Gastroesophageal sphincter (tissue), 3 donors: ENCODE data around the gene ZNF362.

ENCODE experiments used
- CTCF ChIP-seq, 4 experiments: fragments of 200-600 bp in 2 of 4; fragments of 450-650 bp in 2 of 4; sonication (generic) in 1 of 4; IDR thresholded peaks; one replicate each; pipeline ENCODE4 v1.5.1; 2017 to 2019; ENCODE audit warnings: antibody characterized with exemption in 4 of 4, mild to moderate bottlenecking in 2 of 4, moderate library complexity in 2 of 4
- POLR2A ChIP-seq, 2 donors: fragments of 450-650 bp; IDR thresholded peaks; one replicate each; pipeline ENCODE4 v1.6.1; 2017; ENCODE audit warnings: antibody characterized with exemption in 2 of 2, mild to moderate bottlenecking in 2 of 2, moderate library complexity in 1 of 2
- POLR2AphosphoS5 ChIP-seq: sonication (generic); formaldehyde crosslinking; IDR thresholded peaks from one replicate; pipeline ENCODE4 v1.6.1; 2017; ENCODE audit warnings: antibody characterized with exemption

- TF ChIP-seq POLR2A (IDR thresholded peaks at IDR 0.05) (no peak), CTCF (IDR thresholded peaks at IDR 0.05) (no peak), POLR2AphosphoS5 (no peak)
Observed at GRCh38 chr1:33295023-33295422, 38.7 kb downstream of the ZNF362 start.
